WTC11 (cell line): ENCODE results near the gene FNDC11. TPM values are rescaled to one million over a fixed set of nuclear protein-coding genes. Genes with fewer than 3 reads are reported as not detected.

Experiments
- ATAC-seq: fragments of 200-7000 bp; cut with Tn5 transposase; 2 replicates; pipeline ENCODE4 v1.10.0; 2021; ENCODE audit warnings: mild to moderate bottlenecking, moderate library complexity
- CTCF ChIA-PET: fragments of 300-600 bp; sonication (Branson Sonifier 250); formaldehyde crosslinking; loops from one replicate; lab custom pipeline; 2021; ENCODE audit warnings: antibody characterized with exemption; lab: Charles Lee
- POLR2A ChIA-PET: fragments of 350-600 bp; sonication (Branson Sonifier 250); formaldehyde crosslinking; loops from one replicate; lab custom pipeline; 2021; ENCODE audit warnings: antibody characterized with exemption; lab: Charles Lee
- DNase-seq: peaks from one replicate; pipeline ENCODE4 v3.0.0; 2021; ENCODE audit warnings: low spot score
- H3K27ac Mint-ChIP-seq: 2 replicates; pipeline ENCODE4 v1.8.0; 2021; ENCODE audit warnings: mixed read lengths
- H3K27me3 Mint-ChIP-seq: 2 replicates; pipeline ENCODE4 v1.8.0; 2021; ENCODE audit warnings: low read depth, mild to moderate bottlenecking, moderate library complexity, mixed read lengths
- H3K36me3 Mint-ChIP-seq: 2 replicates; pipeline ENCODE4 v1.8.0; 2021; ENCODE audit warnings: mixed read lengths
- H3K4me1 Mint-ChIP-seq: 2 replicates; pipeline ENCODE4 v1.8.0; 2022; ENCODE audit warnings: mixed read lengths
- H3K4me3 Mint-ChIP-seq: 2 replicates; pipeline ENCODE4 v1.8.0; 2021; ENCODE audit warnings: mild to moderate bottlenecking, moderate library complexity, mixed read lengths
- H3K9me3 Mint-ChIP-seq: 2 replicates; pipeline ENCODE4 v1.8.0; 2021; ENCODE audit warnings: mixed read lengths
- CBFB ChIP-seq: sonication (generic); formaldehyde crosslinking; IDR thresholded peaks from 2 replicates; pipeline ENCODE4 v1.8.1; 2022; ENCODE audit warnings: mild to moderate bottlenecking, low read depth, missing genetic modification reagents
- CREM ChIP-seq: sonication (generic); formaldehyde crosslinking; IDR thresholded peaks from 2 replicates; pipeline ENCODE4 v1.8.1; 2022; ENCODE audit warnings: mild to moderate bottlenecking, missing genetic modification reagents, moderate library complexity
- EMX1 ChIP-seq: fragments of 250-450 bp; sonication (Bioruptor Pico); IDR thresholded peaks from 2 replicates; pipeline ENCODE4 v1.8.0; 2021; ENCODE audit warnings: mild to moderate bottlenecking
- ETV6 ChIP-seq: sonication (generic); formaldehyde crosslinking; IDR thresholded peaks from 2 replicates; pipeline ENCODE4 v1.8.1; 2022; ENCODE audit warnings: mild to moderate bottlenecking, missing genetic modification reagents
- HMGXB4 ChIP-seq: sonication (generic); formaldehyde crosslinking; IDR thresholded peaks from 2 replicates; pipeline ENCODE4 v1.8.1; 2023; ENCODE audit warnings: mild to moderate bottlenecking, moderate library complexity, missing genetic modification reagents
- KAT7 ChIP-seq: sonication (generic); formaldehyde crosslinking; IDR thresholded peaks from 2 replicates; pipeline ENCODE4 v1.8.1; 2023; ENCODE audit warnings: missing genetic modification reagents, mild to moderate bottlenecking, borderline replicate concordance
- RELA ChIP-seq: sonication (generic); formaldehyde crosslinking; IDR thresholded peaks from 2 replicates; pipeline ENCODE4 v1.8.1; 2022; ENCODE audit warnings: missing genetic modification reagents, mild to moderate bottlenecking, borderline replicate concordance
- SOX15 ChIP-seq: fragments of 250-450 bp; sonication (Bioruptor Pico); IDR thresholded peaks from 2 replicates; pipeline ENCODE4 v1.9.0; 2021; ENCODE audit warnings: mild to moderate bottlenecking
- ZBTB21 ChIP-seq: sonication (generic); formaldehyde crosslinking; IDR thresholded peaks from 2 replicates; pipeline ENCODE4 v1.8.1; 2023; ENCODE audit warnings: mild to moderate bottlenecking, missing genetic modification reagents, borderline replicate concordance
- ZNF138 ChIP-seq: sonication (generic); formaldehyde crosslinking; conservative IDR thresholded peaks from 2 replicates; pipeline ENCODE4 v1.8.1; 2022; ENCODE audit warnings: mild to moderate bottlenecking, moderate library complexity, missing genetic modification reagents
- ZNF416 ChIP-seq: fragments of 250-450 bp; sonication (Bioruptor Pico); IDR thresholded peaks from 2 replicates; pipeline ENCODE4 v1.9.0; 2021; ENCODE audit warnings: mild to moderate bottlenecking, inconsistent platforms
- ZNF512 ChIP-seq: sonication (generic); formaldehyde crosslinking; IDR thresholded peaks from 2 replicates; pipeline ENCODE4 v1.8.1; 2022; ENCODE audit warnings: missing genetic modification reagents, borderline replicate concordance
- total RNA-seq: library from RNA; stranded (reverse); gene quantifications from 3 replicates; pipeline ENCODE4 v1.2.3, GENCODE V29; 2021
- TF ChIP-seq, protein P1 (sequence below): sonication (generic); formaldehyde crosslinking; IDR thresholded peaks from 2 replicates; pipeline ENCODE4 v1.8.1; 2023; ENCODE audit warnings: mild to moderate bottlenecking, missing genetic modification reagents, moderate library complexity
- TF ChIP-seq, protein P2 (sequence below): sonication (generic); formaldehyde crosslinking; IDR thresholded peaks from 2 replicates; pipeline ENCODE4 v1.8.0; 2022; ENCODE audit warnings: mild to moderate bottlenecking, missing genetic modification reagents
- TF ChIP-seq, protein P3 (sequence below): sonication (generic); formaldehyde crosslinking; IDR thresholded peaks from 2 replicates; pipeline ENCODE4 v1.8.1; 2022; ENCODE audit warnings: mild to moderate bottlenecking, missing genetic modification reagents, moderate library complexity, borderline replicate concordance
- TF ChIP-seq, protein P4 (sequence below): sonication (generic); formaldehyde crosslinking; IDR thresholded peaks from 2 replicates; pipeline ENCODE4 v1.8.0; 2022; ENCODE audit warnings: mild to moderate bottlenecking, missing genetic modification reagents
- TF ChIP-seq, protein P5 (sequence below): sonication (generic); formaldehyde crosslinking; IDR thresholded peaks from 2 replicates; pipeline ENCODE4 v1.8.1; 2023; ENCODE audit warnings: mild to moderate bottlenecking, missing genetic modification reagents

The FNDC11 gene
- total RNA-seq, 1 experiment from 2014 or later, result 3.8 TPM

DNA sequence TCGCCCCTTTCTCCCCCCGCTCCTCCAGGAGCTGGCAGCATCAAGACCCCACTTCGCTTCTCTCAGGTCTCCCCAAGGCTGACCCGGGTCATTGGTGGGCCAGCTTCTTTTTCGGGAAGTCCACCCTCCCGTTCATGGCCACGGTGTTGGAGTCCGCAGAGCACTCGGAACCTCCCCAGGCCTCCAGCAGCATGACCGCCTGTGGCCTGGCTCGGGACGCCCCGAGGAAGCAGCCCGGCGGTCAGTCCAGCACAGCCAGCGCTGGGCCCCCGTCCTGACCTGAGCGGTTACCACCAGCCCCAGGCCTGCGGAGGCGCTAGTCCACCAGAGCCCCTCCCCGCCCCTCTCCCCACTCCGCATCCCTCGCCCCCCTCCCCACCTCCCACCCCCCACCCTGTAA is 32.4 kb upstream of the FNDC11 start:
- Mint-ChIP-seq H3K9me3 (peaks cover 8% of the 10 kb centered on the region; the same call in 1 of the 2 replicates), H3K4me3 (peak overlapping the region; percentile 88), H3K27me3 (peaks cover 9% of the 10 kb centered on the region; the same call in 1 of the 2 replicates), H3K4me1 (peaks cover 14% of the 10 kb centered on the region), H3K36me3 (peaks cover 21% of the 10 kb centered on the region)
- ATAC-seq (peak; percentile 10), DNase-seq (peak; percentile 63)
- POLR2A ChIA-PET, result interaction anchor here (0.6 to 1.8 kb wide), 6 partner anchors 13 to 719 kb away, joined by 3 to 5 read pairs (median 4); partner anchors contain the start of genes GMEB2 and STMN3
- CTCF ChIA-PET, result interaction anchor here (0.6 to 4.4 kb wide), 13 partner anchors 15 to 502 kb away, joined by 4 to 50 read pairs (median 6); partner anchors contain the start of genes PRPF6 and PTK6
- TF ChIP-seq, protein P1, sequence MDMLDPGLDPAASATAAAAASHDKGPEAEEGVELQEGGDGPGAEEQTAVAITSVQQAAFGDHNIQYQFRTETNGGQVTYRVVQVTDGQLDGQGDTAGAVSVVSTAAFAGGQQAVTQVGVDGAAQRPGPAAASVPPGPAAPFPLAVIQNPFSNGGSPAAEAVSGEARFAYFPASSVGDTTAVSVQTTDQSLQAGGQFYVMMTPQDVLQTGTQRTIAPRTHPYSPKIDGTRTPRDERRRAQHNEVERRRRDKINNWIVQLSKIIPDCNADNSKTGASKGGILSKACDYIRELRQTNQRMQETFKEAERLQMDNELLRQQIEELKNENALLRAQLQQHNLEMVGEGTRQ (CRISPR knock-in tag), result no peak
- TF ChIP-seq ZBTB21 (CRISPR knock-in tag) (0 out of 2 replicates have a peak, but pooled peaks have one; percentile 25), ZNF512 (CRISPR knock-in tag) (no peak), RELA (CRISPR knock-in tag) (0 out of 2 replicates have a peak, but pooled peaks have one; percentile 7), ETV6 (CRISPR knock-in tag) (no peak)
- TF ChIP-seq, all 79 proteins: peak for 2
- H3K27ac Mint-ChIP-seq, result peak overlapping the region; percentile 79

GRCh38 chr20:63522091-63522868 is 31.7 kb upstream of the FNDC11 start:
- ChIA-PET POLR2A (interaction anchor here (1.0 to 1.6 kb wide), 2 partner anchors 31 to 220 kb away, joined by 3 read pairs; no protein-coding TSS in a partner anchor), CTCF (interaction anchor here (0.6 to 4.4 kb wide), 3 partner anchors 26 to 512 kb away, joined by 5 to 50 read pairs (median 5); no protein-coding TSS in a partner anchor)
- Mint-ChIP-seq H3K4me1 (peaks cover 14% of the 10 kb centered on the region), H3K27me3 (peaks cover 9% of the 10 kb centered on the region; the same call in 1 of the 2 replicates), H3K27ac (no peak overlapping the region), H3K36me3 (peaks cover 21% of the 10 kb centered on the region), H3K4me3 (peak overlapping the region; percentile 51), H3K9me3 (peaks cover 8% of the 10 kb centered on the region; the same call in 1 of the 2 replicates)
- DNase-seq (no peak), ATAC-seq (no peak)
- no peak for TF ChIP-seq SOX15 (CRISPR knock-in tag)
- no peak for TF ChIP-seq ZNF416 (CRISPR knock-in tag)
- TF ChIP-seq, protein P2, sequence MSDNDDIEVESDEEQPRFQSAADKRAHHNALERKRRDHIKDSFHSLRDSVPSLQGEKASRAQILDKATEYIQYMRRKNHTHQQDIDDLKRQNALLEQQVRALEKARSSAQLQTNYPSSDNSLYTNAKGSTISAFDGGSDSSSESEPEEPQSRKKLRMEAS, result no peak
- TF ChIP-seq, protein P1 (CRISPR knock-in tag), result no peak
- TF ChIP-seq, protein P3, sequence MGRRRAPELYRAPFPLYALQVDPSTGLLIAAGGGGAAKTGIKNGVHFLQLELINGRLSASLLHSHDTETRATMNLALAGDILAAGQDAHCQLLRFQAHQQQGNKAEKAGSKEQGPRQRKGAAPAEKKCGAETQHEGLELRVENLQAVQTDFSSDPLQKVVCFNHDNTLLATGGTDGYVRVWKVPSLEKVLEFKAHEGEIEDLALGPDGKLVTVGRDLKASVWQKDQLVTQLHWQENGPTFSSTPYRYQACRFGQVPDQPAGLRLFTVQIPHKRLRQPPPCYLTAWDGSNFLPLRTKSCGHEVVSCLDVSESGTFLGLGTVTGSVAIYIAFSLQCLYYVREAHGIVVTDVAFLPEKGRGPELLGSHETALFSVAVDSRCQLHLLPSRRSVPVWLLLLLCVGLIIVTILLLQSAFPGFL (CRISPR knock-in tag), result no peak
- TF ChIP-seq CBFB (CRISPR knock-in tag), result no peak
- TF ChIP-seq CREM, result no peak
- TF ChIP-seq KAT7 (CRISPR knock-in tag), result no peak
- TF ChIP-seq HMGXB4 (CRISPR knock-in tag), result no peak
- TF ChIP-seq ZNF138, result no peak
- TF ChIP-seq, protein P4, sequence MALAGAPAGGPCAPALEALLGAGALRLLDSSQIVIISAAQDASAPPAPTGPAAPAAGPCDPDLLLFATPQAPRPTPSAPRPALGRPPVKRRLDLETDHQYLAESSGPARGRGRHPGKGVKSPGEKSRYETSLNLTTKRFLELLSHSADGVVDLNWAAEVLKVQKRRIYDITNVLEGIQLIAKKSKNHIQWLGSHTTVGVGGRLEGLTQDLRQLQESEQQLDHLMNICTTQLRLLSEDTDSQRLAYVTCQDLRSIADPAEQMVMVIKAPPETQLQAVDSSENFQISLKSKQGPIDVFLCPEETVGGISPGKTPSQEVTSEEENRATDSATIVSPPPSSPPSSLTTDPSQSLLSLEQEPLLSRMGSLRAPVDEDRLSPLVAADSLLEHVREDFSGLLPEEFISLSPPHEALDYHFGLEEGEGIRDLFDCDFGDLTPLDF (CRISPR knock-in tag), result no peak
- no peak for TF ChIP-seq EMX1
- TF ChIP-seq, protein P5, sequence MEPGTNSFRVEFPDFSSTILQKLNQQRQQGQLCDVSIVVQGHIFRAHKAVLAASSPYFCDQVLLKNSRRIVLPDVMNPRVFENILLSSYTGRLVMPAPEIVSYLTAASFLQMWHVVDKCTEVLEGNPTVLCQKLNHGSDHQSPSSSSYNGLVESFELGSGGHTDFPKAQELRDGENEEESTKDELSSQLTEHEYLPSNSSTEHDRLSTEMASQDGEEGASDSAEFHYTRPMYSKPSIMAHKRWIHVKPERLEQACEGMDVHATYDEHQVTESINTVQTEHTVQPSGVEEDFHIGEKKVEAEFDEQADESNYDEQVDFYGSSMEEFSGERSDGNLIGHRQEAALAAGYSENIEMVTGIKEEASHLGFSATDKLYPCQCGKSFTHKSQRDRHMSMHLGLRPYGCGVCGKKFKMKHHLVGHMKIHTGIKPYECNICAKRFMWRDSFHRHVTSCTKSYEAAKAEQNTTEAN (CRISPR knock-in tag), result no peak
- TF ChIP-seq RELA (CRISPR knock-in tag), result no peak
